Measurements from ENCODE around the gene QSOX2.

Gene QSOX2

GRCh38 chr9:136287960-136288753 is 42.5 kb upstream of the QSOX2 start:
- peaks cover 3% of the 10 kb centered on the region for H3K4me1 ChIP-seq (ENCODE audit: insufficient read depth, low read length, severe bottlenecking)
- no peak overlapping the region for H3K4me2 ChIP-seq (ENCODE audit: low read length)
- H3K27me3 ChIP-seq (ENCODE audit: insufficient read depth, low read length) = 0 out of 2 replicates have a peak, but pooled peaks cover 6% of the 10 kb centered on the region

GRCh38 chr9:136286987-136287379 is 41.4 kb upstream of the QSOX2 start:
- H3K9me2 ChIP-seq (ENCODE audit: low read depth, low read length) = no peaks in the 10 kb centered on the region
- no peak overlapping the region for H3K27ac ChIP-seq (ENCODE audit: low read depth, low read length, poor library complexity, severe bottlenecking)

More at GRCh38 chr9:136287960-136288753, 42.5 kb upstream of the QSOX2 start:
- H3K9me2 ChIP-seq (ENCODE audit: low read depth, low read length) = no peaks in the 10 kb centered on the region
- H3K79me2 ChIP-seq (ENCODE audit: insufficient read depth, low read length) = no peaks in the 10 kb centered on the region
- no peak overlapping the region for H3K27ac ChIP-seq (ENCODE audit: low read depth, low read length, poor library complexity, severe bottlenecking)
- H3F3A ChIP-seq (ENCODE audit: insufficient read depth, low read length) = no peaks in the 10 kb centered on the region
- TF ChIP-seq EZH2 (IDR thresholded peaks at IDR 0.05; ENCODE audit: borderline replicate concordance, low read length) = no peak
- TF ChIP-seq, protein P1, sequence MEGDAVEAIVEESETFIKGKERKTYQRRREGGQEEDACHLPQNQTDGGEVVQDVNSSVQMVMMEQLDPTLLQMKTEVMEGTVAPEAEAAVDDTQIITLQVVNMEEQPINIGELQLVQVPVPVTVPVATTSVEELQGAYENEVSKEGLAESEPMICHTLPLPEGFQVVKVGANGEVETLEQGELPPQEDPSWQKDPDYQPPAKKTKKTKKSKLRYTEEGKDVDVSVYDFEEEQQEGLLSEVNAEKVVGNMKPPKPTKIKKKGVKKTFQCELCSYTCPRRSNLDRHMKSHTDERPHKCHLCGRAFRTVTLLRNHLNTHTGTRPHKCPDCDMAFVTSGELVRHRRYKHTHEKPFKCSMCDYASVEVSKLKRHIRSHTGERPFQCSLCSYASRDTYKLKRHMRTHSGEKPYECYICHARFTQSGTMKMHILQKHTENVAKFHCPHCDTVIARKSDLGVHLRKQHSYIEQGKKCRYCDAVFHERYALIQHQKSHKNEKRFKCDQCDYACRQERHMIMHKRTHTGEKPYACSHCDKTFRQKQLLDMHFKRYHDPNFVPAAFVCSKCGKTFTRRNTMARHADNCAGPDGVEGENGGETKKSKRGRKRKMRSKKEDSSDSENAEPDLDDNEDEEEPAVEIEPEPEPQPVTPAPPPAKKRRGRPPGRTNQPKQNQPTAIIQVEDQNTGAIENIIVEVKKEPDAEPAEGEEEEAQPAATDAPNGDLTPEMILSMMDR (IDR thresholded peaks at IDR 0.05; ENCODE audit: low read length) = no peak
- no peaks in the 10 kb centered on the region for H3K9me3 ChIP-seq (ENCODE audit: low read length)
- H3K36me3 ChIP-seq (ENCODE audit: insufficient read depth, low read length) = no peaks in the 10 kb centered on the region
- H4K20me1 ChIP-seq (ENCODE audit: insufficient read depth, low read length) = no peaks in the 10 kb centered on the region
- no peak overlapping the region for H2AFZ ChIP-seq (ENCODE audit: low read length)
- H3K4me3 ChIP-seq (ENCODE audit: low read depth, low read length, poor library complexity, severe bottlenecking) = no peak overlapping the region
- H3K9ac ChIP-seq (ENCODE audit: low read length) = no peak overlapping the region

GRCh38 chr9:136286359-136286986 is 40.9 kb upstream of the QSOX2 start:
- Histone ChIP-seq H3K36me3 (ENCODE audit: insufficient read depth, low read length) (no peaks in the 10 kb centered on the region), H3K9me3 (ENCODE audit: low read length) (no peaks in the 10 kb centered on the region), H3K27ac (ENCODE audit: low read depth, low read length, poor library complexity, severe bottlenecking) (no peak overlapping the region), H3K79me2 (ENCODE audit: insufficient read depth, low read length) (no peaks in the 10 kb centered on the region), H3F3A (ENCODE audit: insufficient read depth, low read length) (no peaks in the 10 kb centered on the region), H3K4me2 (ENCODE audit: low read length) (no peak overlapping the region), H3K9me2 (ENCODE audit: low read depth, low read length) (no peaks in the 10 kb centered on the region), H3K27me3 (ENCODE audit: insufficient read depth, low read length) (0 out of 2 replicates have a peak, but pooled peaks cover 14% of the 10 kb centered on the region), H4K20me1 (ENCODE audit: insufficient read depth, low read length) (no peaks in the 10 kb centered on the region), H3K9ac (ENCODE audit: low read length) (no peak overlapping the region), H3K4me3 (ENCODE audit: low read depth, low read length, poor library complexity, severe bottlenecking) (no peak overlapping the region), H2AFZ (ENCODE audit: low read length) (no peak overlapping the region), H3K4me1 (ENCODE audit: insufficient read depth, low read length, severe bottlenecking) (peaks cover 3% of the 10 kb centered on the region)
- TF ChIP-seq, protein P1 (IDR thresholded peaks at IDR 0.05; ENCODE audit: low read length) = no peak
- no peak for TF ChIP-seq EZH2 (IDR thresholded peaks at IDR 0.05; ENCODE audit: borderline replicate concordance, low read length)

More at GRCh38 chr9:136286987-136287379, 41.4 kb upstream of the QSOX2 start:
- TF ChIP-seq, protein P1 (IDR thresholded peaks at IDR 0.05; ENCODE audit: low read length) = no peak
- TF ChIP-seq EZH2 (IDR thresholded peaks at IDR 0.05; ENCODE audit: borderline replicate concordance, low read length) = no peak
- 0 out of 2 replicates have a peak, but pooled peaks cover 13% of the 10 kb centered on the region for H3K27me3 ChIP-seq (ENCODE audit: insufficient read depth, low read length)
- H3K4me3 ChIP-seq (ENCODE audit: low read depth, low read length, poor library complexity, severe bottlenecking) = no peak overlapping the region
- no peaks in the 10 kb centered on the region for H3K36me3 ChIP-seq (ENCODE audit: insufficient read depth, low read length)
- peaks cover 3% of the 10 kb centered on the region for H3K4me1 ChIP-seq (ENCODE audit: insufficient read depth, low read length, severe bottlenecking)
- H2AFZ ChIP-seq (ENCODE audit: low read length) = no peak overlapping the region
- H3K79me2 ChIP-seq (ENCODE audit: insufficient read depth, low read length) = no peaks in the 10 kb centered on the region
- H3K4me2 ChIP-seq (ENCODE audit: low read length) = no peak overlapping the region
- H3K9ac ChIP-seq (ENCODE audit: low read length) = no peak overlapping the region
- H3F3A ChIP-seq (ENCODE audit: insufficient read depth, low read length) = no peaks in the 10 kb centered on the region
- H3K9me3 ChIP-seq (ENCODE audit: low read length) = no peaks in the 10 kb centered on the region
- H4K20me1 ChIP-seq (ENCODE audit: insufficient read depth, low read length) = no peaks in the 10 kb centered on the region
